WERI-Rb-1 (cell line): ENCODE results near the gene AFAP1.
A peak's percentile ranks its signal among the peaks of the same experiment; 100 is the strongest.

Experiments
- DNase-seq: peaks from one replicate; pipeline ENCODE4 v3.0.0-alpha.2; 2020
- H3K27ac ChIP-seq: fragments of 250-450 bp; sonication (Bioruptor Pico); 2 replicates; pipeline ENCODE4 v1.5.1; 2020; ENCODE audit warnings: mild to moderate bottlenecking, moderate library complexity
- H3K27me3 ChIP-seq: fragments of 250-450 bp; sonication (Bioruptor Pico); 2 replicates; pipeline ENCODE4 v1.5.1; 2021; ENCODE audit warnings: mild to moderate bottlenecking, low read depth, moderate library complexity; ENCODE audit not compliant: insufficient read depth, severe bottlenecking
- H3K36me3 ChIP-seq: fragments of 250-450 bp; sonication (Bioruptor Pico); 2 replicates; pipeline ENCODE4 v1.5.1; 2020; ENCODE audit warnings: mild to moderate bottlenecking, moderate library complexity
- H3K4me3 ChIP-seq: 2 replicates; pipeline ENCODE4 v1.5.1; 2011; ENCODE audit warnings: low read depth, mild to moderate bottlenecking, control low read depth, low read length
- H3K9me3 ChIP-seq: fragments of 250-450 bp; sonication (Bioruptor Pico); 2 replicates; pipeline ENCODE4 v1.5.1; 2021; ENCODE audit warnings: mild to moderate bottlenecking, moderate library complexity; ENCODE audit not compliant: severe bottlenecking
- CTCF ChIP-seq: IDR thresholded peaks from 2 replicates; pipeline ENCODE4 v1.5.1; 2011; ENCODE audit warnings: low read depth, mild to moderate bottlenecking, control low read depth, inconsistent platforms, low read length

AFAP1 gene

GRCh38 chr4:7902101-7902553, 37.5 kb downstream of the AFAP1 start:
- DNase-seq, result peak; percentile 86

GRCh38 chr4:7901311-7901885, 38.3 kb downstream of the AFAP1 start:
- no peak for DNase-seq
- Histone ChIP-seq H3K4me3 (peak overlapping the region; percentile 13), H3K36me3 (no peaks in the 10 kb centered on the region), H3K9me3 (no peaks in the 10 kb centered on the region), H3K27ac (peak overlapping the region; percentile 72), H3K27me3 (no peaks in the 10 kb centered on the region)
- no peak for TF ChIP-seq CTCF

More at GRCh38 chr4:7902101-7902553, 37.5 kb downstream of the AFAP1 start:
- no peak for TF ChIP-seq CTCF
- Histone ChIP-seq H3K4me3 (no peak overlapping the region), H3K36me3 (no peaks in the 10 kb centered on the region), H3K27me3 (no peaks in the 10 kb centered on the region), H3K9me3 (no peaks in the 10 kb centered on the region), H3K27ac (peak overlapping the region; percentile 72)

- Histone ChIP-seq H3K9me3 (no peaks in the 10 kb centered on the region), H3K4me3 (no peak overlapping the region), H3K36me3 (no peaks in the 10 kb centered on the region), H3K27me3 (no peaks in the 10 kb centered on the region), H3K27ac (peak overlapping the region; percentile 3; the same call in 1 of the 2 replicates)
- no peak for TF ChIP-seq CTCF
- DNase-seq, result no peak
These were observed 39.2 kb downstream of the AFAP1 start for GRCh38 chr4:7900334-7900909.

GRCh38 chr4:7899184-7899869, 40.3 kb downstream of the AFAP1 start:
- DNase-seq, result no peak
- Histone ChIP-seq H3K27me3 (no peaks in the 10 kb centered on the region), H3K27ac (no peak overlapping the region), H3K4me3 (no peak overlapping the region), H3K36me3 (no peaks in the 10 kb centered on the region), H3K9me3 (no peaks in the 10 kb centered on the region)
- no peak for TF ChIP-seq CTCF

- DNase-seq, result no peak
- Histone ChIP-seq H3K27ac (no peak overlapping the region), H3K36me3 (no peaks in the 10 kb centered on the region), H3K9me3 (no peaks in the 10 kb centered on the region), H3K4me3 (no peak overlapping the region), H3K27me3 (no peaks in the 10 kb centered on the region)
- no peak for TF ChIP-seq CTCF
These were observed 41.3 kb downstream of the AFAP1 start for GRCh38 chr4:7898385-7898784.
